Measurements from ENCODE around the gene MAP2K7. TPM values are rescaled to one million over a fixed set of nuclear protein-coding genes. Genes with fewer than 3 reads are reported as not detected.

Gene MAP2K7
- total RNA-seq, 1 donor from 2014 or later: 9.6 TPM

DNA sequence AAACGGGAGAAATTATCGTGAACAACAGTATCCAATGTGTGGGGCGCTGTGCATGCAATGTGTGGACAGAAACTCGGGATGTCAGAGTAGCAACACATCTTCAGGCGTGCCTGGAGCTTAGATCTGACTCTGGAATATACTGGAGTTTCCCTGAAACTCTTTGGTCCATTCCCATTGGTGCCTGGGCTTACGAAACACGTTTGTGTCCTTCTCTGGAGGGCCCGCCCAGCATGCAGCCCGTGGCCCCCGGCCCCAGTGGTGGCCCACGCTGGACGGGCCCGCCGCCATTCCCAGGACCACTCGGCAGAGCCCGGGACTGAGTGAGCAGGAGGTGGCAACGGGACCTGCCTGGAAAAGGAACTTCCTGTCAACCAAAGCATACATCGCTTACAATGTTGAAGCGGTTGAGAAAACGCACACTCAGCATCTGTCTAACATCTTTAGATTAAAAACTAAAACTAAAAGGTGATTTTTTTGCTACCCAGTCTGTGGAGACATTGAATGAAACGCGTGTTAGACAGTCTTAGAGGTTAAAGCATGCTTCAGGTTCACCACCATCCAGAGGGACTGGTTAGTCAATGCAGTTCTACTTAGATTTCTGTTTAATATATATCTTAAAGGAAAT lies 59.1 kb downstream of the MAP2K7 start:
- no peak for DNase-seq (ENCODE audit: low spot score)

DNA sequence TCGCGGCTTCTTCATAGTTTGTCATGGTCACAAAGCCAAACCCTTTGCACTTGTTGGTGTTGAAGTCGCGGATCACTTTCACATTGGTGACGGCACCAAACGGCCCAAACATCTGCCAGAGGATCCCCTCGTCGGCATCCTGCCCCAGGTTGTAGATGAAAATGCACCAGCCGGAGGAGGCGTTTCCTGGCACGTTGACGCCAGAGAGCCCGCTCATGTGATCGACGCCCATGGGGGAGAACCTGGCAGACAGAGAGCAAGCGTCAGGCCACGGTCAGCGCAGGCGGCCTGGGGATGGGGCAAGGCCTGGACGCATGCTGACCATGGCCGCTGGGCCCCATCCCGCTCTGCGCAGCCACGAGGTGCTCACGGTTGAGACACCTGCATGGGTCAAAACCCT lies 59.9 kb downstream of the MAP2K7 start:
- DNase-seq (ENCODE audit: low spot score): no peak

Other genes starting within 250 kb of the MAP2K7 start
- gene RETN, start 234.8 kb upstream of the MAP2K7 start, total RNA-seq (ENCODE audit: insufficient read depth, low replicate concordance): not detected
- 0.96 TPM for gene MCEMP1, start 226.8 kb upstream of the MAP2K7 start, total RNA-seq (ENCODE audit: insufficient read depth, low replicate concordance)
- gene TRAPPC5, start 223.0 kb upstream of the MAP2K7 start, total RNA-seq (ENCODE audit: insufficient read depth, low replicate concordance): 19.3 TPM
- not detected for gene FCER2, start 201.7 kb upstream of the MAP2K7 start, total RNA-seq (ENCODE audit: insufficient read depth, low replicate concordance)
- gene CLEC4G, start 171.8 kb upstream of the MAP2K7 start, total RNA-seq (ENCODE audit: insufficient read depth, low replicate concordance): 1.2 TPM
- 17.8 TPM for gene CD209, start 156.3 kb upstream of the MAP2K7 start, total RNA-seq (ENCODE audit: insufficient read depth, low replicate concordance)
- 1.7 TPM for gene CLEC4M, start 140.6 kb upstream of the MAP2K7 start, total RNA-seq (ENCODE audit: insufficient read depth, low replicate concordance)
- gene EVI5L, start 73.7 kb upstream of the MAP2K7 start, total RNA-seq (ENCODE audit: insufficient read depth, low replicate concordance): 11.6 TPM
- 0.96 TPM for gene PRR36, start 29.5 kb upstream of the MAP2K7 start, total RNA-seq (ENCODE audit: insufficient read depth, low replicate concordance)
- gene LRRC8E, start 15.4 kb upstream of the MAP2K7 start, total RNA-seq (ENCODE audit: insufficient read depth, low replicate concordance): 0.48 TPM
- gene TGFBR3L, start 11.0 kb downstream of the MAP2K7 start, total RNA-seq (ENCODE audit: insufficient read depth, low replicate concordance): not detected
- 8.9 TPM for gene SNAPC2, start 16.5 kb downstream of the MAP2K7 start, total RNA-seq (ENCODE audit: insufficient read depth, low replicate concordance)
- gene CTXN1, start 22.3 kb downstream of the MAP2K7 start, total RNA-seq (ENCODE audit: insufficient read depth, low replicate concordance): 6.0 TPM
- 58.0 TPM for gene TIMM44, start 39.8 kb downstream of the MAP2K7 start, total RNA-seq (ENCODE audit: insufficient read depth, low replicate concordance)
- 16.1 TPM for gene ELAVL1, start 101.8 kb downstream of the MAP2K7 start, total RNA-seq (ENCODE audit: insufficient read depth, low replicate concordance)
- not detected for gene CCL25, start 148.9 kb downstream of the MAP2K7 start, total RNA-seq (ENCODE audit: insufficient read depth, low replicate concordance)
- under 0.01 TPM for gene FBN3, start 245.7 kb downstream of the MAP2K7 start, total RNA-seq (ENCODE audit: insufficient read depth, low replicate concordance)

Data from umbilical cord (tissue), 2 donors.